Calu3 (cell line): ENCODE data around the gene DDX10. TPM values are rescaled to one million over a fixed set of nuclear protein-coding genes. Genes with fewer than 3 reads are reported as not detected.

ENCODE experiments used
- BruUV-seq: library from RNA; stranded (reverse); fragments of 400-500 nt; replicated peaks from 2 replicates; lab custom pipeline; 2021; lab: Mats Ljungman, UMichigan
- CTCF ChIA-PET: fragments of 300-600 bp; sonication (Branson Sonifier 250); formaldehyde crosslinking; loops from one replicate; lab custom pipeline; 2022; ENCODE audit warnings: antibody characterized with exemption; lab: Charles Lee
- DNase-seq: peaks from one replicate; pipeline ENCODE4 v3.0.0; 2022
- H3K27ac Mint-ChIP-seq: one replicate; pipeline ENCODE4 v1.8.0; 2022; ENCODE audit warnings: mixed read lengths; ENCODE audit not compliant: unreplicated experiment
- H3K27me3 Mint-ChIP-seq: one replicate; pipeline ENCODE4 v1.8.0; 2022; ENCODE audit warnings: mixed read lengths; ENCODE audit not compliant: unreplicated experiment
- H3K36me3 Mint-ChIP-seq: one replicate; pipeline ENCODE4 v1.8.0; 2022; ENCODE audit warnings: mild to moderate bottlenecking, moderate library complexity, mixed read lengths; ENCODE audit not compliant: insufficient read depth, unreplicated experiment
- H3K4me1 Mint-ChIP-seq: one replicate; pipeline ENCODE4 v1.8.0; 2022; ENCODE audit warnings: mild to moderate bottlenecking, low read depth, mixed read lengths; ENCODE audit not compliant: unreplicated experiment
- H3K4me3 Mint-ChIP-seq: one replicate; pipeline ENCODE4 v1.8.0; 2022; ENCODE audit warnings: mild to moderate bottlenecking, low read depth, moderate library complexity, mixed read lengths; ENCODE audit not compliant: unreplicated experiment
- H3K9me3 Mint-ChIP-seq: one replicate; pipeline ENCODE4 v1.8.0; 2022; ENCODE audit warnings: low read depth, mixed read lengths; ENCODE audit not compliant: unreplicated experiment
- CTCF ChIP-seq: fragments of 200-600 bp; IDR thresholded peaks from one replicate; pipeline ENCODE4 v1.8.0; 2022; ENCODE audit warnings: antibody characterized with exemption; ENCODE audit not compliant: unreplicated experiment
- intact Hi-C: fragments of 100-400 bp; cut with micrococcal nuclease; formaldehyde crosslinking; loops from one replicate; pipeline ENCODE4 v1.10.0; 2022; ENCODE audit not compliant: unreplicated experiment
- total RNA-seq: library from RNA; stranded (reverse); gene quantifications from 2 replicates; pipeline ENCODE4 v1.2.3, GENCODE V29; 2022

The DDX10 gene
- total RNA-seq, 1 experiment from 2014 or later, result 31.2 TPM

- Mint-ChIP-seq H3K27me3 (no peaks in the 10 kb centered on the region), H3K4me1 (no peaks in the 10 kb centered on the region), H3K36me3 (no peaks in the 10 kb centered on the region), H3K9me3 (no peaks in the 10 kb centered on the region), H3K4me3 (no peak overlapping the region), H3K27ac (no peak overlapping the region)
- CTCF ChIA-PET, result no interaction called here
- TF ChIP-seq CTCF, result no peak
- BruUV-seq, result no TSS peak
- intact Hi-C loops, result no loop called here
- no peak for DNase-seq
These were observed 319.7 kb downstream of the DDX10 start for GRCh38 chr11:108984523-108984922.

DNA sequence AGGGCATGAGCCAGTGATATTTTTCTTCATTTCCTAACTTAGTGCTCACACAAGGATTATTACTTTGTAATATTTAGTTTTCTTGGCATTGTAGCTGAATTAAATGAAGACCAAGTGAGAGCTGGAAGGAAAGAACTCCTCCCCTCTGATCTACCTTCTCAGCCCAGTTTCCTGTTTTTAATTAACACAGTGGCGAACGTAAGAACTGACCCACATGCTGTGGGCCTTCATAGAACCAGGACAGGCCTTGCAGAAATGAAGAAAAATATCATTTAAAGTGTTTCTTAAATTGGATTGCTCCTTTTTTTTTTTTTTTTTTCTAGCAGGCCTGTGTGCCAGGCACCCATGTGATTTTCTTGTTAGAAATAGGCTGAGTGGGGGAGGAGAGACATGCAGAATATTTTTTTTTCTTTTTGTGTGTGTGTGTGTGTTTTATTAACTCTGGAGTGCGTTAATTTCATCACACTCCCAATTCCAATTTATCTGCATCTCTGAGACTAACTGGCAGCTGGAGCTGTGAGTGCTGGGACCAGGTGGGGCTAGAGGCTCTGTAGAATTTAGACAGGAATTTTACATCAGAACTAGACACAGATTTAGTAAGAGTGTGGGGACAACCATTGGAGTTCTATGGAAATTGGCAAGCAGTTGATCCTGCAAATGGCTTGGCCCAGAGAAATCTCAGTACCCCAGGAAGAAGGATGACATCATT is 320.5 kb downstream of the DDX10 start:
- Mint-ChIP-seq H3K27me3 (no peaks in the 10 kb centered on the region), H3K9me3 (no peaks in the 10 kb centered on the region), H3K27ac (no peak overlapping the region), H3K36me3 (no peaks in the 10 kb centered on the region), H3K4me3 (no peak overlapping the region), H3K4me1 (no peaks in the 10 kb centered on the region)
- CTCF ChIA-PET, result no interaction called here
- BruUV-seq, result no TSS peak
- no peak for TF ChIP-seq CTCF
- intact Hi-C loops, result no loop called here
- DNase-seq, result no peak

DNA sequence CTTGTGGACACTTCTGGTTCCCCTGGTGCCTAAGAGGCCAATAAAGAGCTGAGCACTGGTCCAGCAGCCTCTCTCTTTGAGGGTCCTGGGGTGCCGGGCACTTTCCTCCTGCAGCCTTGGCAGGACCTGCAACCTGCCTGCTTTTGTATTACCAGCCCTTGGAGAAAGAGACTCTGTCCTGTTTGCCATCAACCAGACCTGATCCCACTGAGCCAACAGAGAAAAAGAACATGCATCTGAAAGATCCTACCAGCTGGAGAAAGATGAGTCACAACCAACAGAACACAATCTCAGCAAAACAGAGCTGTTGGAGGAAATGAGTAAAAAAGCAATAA is 321.0 kb downstream of the DDX10 start:
- H3K4me1 Mint-ChIP-seq, result no peaks in the 10 kb centered on the region
- H3K9me3 Mint-ChIP-seq, result no peaks in the 10 kb centered on the region
- H3K4me3 Mint-ChIP-seq, result no peak overlapping the region
- DNase-seq, result no peak
- intact Hi-C loops, result no loop called here
- no peaks in the 10 kb centered on the region for H3K36me3 Mint-ChIP-seq
- BruUV-seq, result no TSS peak
- no peak for TF ChIP-seq CTCF
- no peak overlapping the region for H3K27ac Mint-ChIP-seq
- CTCF ChIA-PET, result no interaction called here
- H3K27me3 Mint-ChIP-seq, result no peaks in the 10 kb centered on the region

Other genes with a start within 250 kb of the DDX10 start
- gene C11orf65, start 197.5 kb upstream of the DDX10 start, total RNA-seq, result not detected in 2 replicates
- gene POGLUT3, start 166.7 kb upstream of the DDX10 start, total RNA-seq, result 16.4 and 16.9 TPM in 2 replicates
- 14.0 and 17.0 TPM in 2 replicates for gene EXPH5, start 71.3 kb upstream of the DDX10 start, total RNA-seq